Activated naive CD8-positive, alpha-beta T cell (primary cell): ENCODE results near the gene THSD8.
"Not testable (repeated sequence)": the region's sequence is repeated elsewhere in the genome, so short reads cannot be mapped to it uniquely, and the experiment has no call there.

Experiments
- H3K27ac Mint-ChIP-seq: one replicate; pipeline ENCODE4 v1.8.0; 2021; ENCODE audit warnings: mixed read lengths
- H3K27me3 Mint-ChIP-seq: one replicate; pipeline ENCODE4 v1.8.0; 2021; ENCODE audit warnings: mixed read lengths
- H3K36me3 Mint-ChIP-seq: one replicate; pipeline ENCODE4 v1.8.0; 2021; ENCODE audit warnings: mixed read lengths
- H3K4me1 Mint-ChIP-seq: one replicate; pipeline ENCODE4 v1.8.0; 2021; ENCODE audit warnings: low read depth, mixed read lengths
- H3K4me3 Mint-ChIP-seq: one replicate; pipeline ENCODE4 v1.8.0; 2021; ENCODE audit warnings: mild to moderate bottlenecking, mixed read lengths
- H3K9me3 Mint-ChIP-seq: one replicate; pipeline ENCODE4 v1.8.0; 2021; ENCODE audit warnings: low read depth, mixed read lengths

The THSD8 gene

DNA sequence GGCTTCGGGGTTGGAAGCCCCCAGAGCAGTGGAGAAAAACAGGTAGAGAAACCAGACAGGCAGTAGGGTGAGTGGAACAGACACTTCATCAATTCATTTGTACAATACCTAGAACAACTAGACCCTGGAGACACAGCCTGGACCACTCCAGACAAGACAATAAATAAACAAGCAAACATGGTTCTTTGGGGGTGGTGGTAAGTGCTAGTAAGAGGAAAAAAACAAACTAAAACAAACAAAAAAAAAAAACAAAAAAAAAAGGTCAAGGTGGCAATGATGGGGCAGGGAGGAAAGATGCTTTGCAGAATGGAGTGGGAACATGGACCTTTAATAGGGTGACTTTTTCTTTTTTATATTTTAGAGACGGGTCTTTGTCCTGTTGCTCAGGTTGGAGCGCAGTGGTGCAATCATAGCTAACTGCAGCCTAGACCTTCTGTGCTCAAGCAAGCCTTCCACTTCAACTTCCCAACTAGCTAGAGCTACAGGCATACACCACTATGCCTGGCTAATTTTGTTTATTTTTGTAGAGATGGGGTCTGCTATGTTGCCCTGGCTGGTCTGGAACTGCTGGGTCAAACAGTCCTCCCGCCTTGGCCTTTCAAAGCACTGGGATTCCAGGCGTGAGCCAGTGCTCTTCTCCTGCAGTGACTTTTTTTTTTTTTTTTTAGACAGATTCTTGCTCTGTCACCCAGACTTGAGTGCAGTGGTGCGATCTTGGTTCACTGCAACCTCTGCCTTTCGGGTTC, 7.5 kb upstream of the THSD8 start:
- H3K9me3 Mint-ChIP-seq = no peaks in the 10 kb centered on the region
- H3K27ac Mint-ChIP-seq = peak overlapping the region; percentile 93
- peak overlapping the region; percentile 86 for H3K4me3 Mint-ChIP-seq
- H3K36me3 Mint-ChIP-seq = no peaks in the 10 kb centered on the region
- H3K27me3 Mint-ChIP-seq = no peaks in the 10 kb centered on the region
- H3K4me1 Mint-ChIP-seq = peaks cover 34% of the 10 kb centered on the region

DNA sequence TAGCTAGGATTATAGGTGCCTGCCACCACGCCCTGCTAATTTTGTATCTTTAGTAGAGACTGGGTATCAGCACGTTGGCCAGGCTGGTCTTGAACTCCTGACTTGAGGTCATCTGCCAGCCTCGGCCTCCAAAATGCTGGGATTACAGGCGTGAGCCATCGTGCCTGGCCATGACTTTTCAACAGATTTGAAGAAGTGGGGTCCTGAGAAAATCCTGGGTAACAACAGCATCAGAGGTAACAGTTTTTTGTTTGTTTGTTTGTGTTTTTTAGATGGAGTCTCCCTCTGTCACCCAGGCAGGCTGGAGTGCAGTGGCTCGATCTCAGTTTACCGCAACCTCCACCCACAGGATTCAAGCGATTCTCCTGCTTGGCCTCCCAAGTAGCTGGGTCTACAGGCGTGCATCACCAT, 6.9 kb upstream of the THSD8 start:
- peak overlapping the region; percentile 93 for H3K27ac Mint-ChIP-seq

DNA sequence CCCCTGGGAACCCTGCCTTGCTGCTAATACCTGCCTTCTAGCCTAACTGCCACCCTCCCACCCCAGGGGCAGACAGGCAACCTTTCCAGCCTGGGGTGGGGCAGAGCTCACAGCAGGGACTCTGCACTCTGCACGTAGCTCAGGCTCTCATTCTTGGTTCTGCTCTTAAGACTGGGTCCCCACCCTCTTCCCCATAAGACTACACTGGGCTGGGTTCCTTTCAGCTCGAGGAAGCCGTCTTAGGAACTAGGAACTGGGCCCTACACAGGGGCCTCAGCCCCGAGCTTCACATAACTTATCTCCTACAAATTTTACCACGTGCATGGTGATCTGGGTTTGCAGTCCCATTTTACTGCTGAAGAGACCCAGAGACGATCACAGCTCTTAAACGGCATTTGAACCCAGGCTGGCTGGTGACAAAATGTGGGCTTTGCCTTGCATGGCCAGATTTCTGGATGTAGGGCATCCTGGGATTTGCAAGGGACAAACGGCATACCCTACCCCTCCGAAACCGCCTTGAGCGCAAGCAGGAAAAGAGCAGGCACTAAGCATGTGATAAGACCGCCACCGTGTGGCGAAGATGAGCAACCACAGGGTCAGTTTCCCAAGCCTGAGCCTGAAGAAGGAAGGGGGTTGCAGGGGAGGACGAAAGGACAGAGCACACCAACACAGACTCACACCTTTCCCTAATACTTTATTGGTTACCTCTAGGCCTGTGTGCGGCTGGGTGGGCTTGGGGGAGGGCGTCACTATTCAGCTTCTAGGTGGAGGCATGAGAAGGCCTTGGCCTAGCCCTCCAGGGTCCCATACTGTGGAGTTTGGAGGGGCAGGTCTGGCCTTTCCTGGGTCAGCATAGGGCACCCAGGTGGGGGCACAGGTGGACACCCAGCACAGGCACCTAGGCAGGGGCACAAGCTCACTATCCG, 5.5 kb upstream of the THSD8 start:
- Mint-ChIP-seq H3K27me3 (no peaks in the 10 kb centered on the region), H3K4me1 (peaks cover 36% of the 10 kb centered on the region), H3K4me3 (peak overlapping the region; percentile 79), H3K36me3 (no peaks in the 10 kb centered on the region), H3K9me3 (no peaks in the 10 kb centered on the region), H3K27ac (peak overlapping the region; percentile 85)

More for the DNA sequence above, 6.9 kb upstream of the THSD8 start:
- peaks cover 37% of the 10 kb centered on the region for H3K4me1 Mint-ChIP-seq
- H3K36me3 Mint-ChIP-seq = no peaks in the 10 kb centered on the region
- H3K4me3 Mint-ChIP-seq = peak overlapping the region; percentile 86
- no peaks in the 10 kb centered on the region for H3K27me3 Mint-ChIP-seq
- H3K9me3 Mint-ChIP-seq = no peaks in the 10 kb centered on the region

DNA sequence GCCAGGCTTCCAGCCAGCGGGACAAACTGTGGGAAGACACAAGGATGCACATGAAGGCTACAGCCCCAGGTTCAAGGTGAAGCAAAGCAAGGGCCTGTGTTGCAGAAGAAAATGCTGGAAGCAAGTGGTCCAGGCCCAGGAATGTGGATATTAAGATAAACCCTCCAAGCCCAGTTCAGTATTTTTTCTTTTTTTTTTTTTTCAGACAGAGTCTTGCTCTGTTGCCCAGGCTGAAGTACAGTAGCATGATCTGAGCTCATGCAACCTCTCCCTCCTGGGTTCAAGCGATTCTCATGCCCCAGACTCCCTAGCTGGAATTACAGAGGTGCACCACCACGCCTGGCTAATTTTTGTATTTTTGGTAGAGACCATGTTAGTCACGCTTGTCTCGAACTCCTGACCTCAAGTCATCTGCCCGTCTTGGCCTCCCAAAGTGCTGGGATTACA, 4.7 kb upstream of the THSD8 start:
- Mint-ChIP-seq H3K4me3 (no peak overlapping the region), H3K4me1 (peaks cover 38% of the 10 kb centered on the region), H3K36me3 (no peaks in the 10 kb centered on the region), H3K9me3 (no peaks in the 10 kb centered on the region), H3K27ac (no peak overlapping the region), H3K27me3 (no peaks in the 10 kb centered on the region)

DNA sequence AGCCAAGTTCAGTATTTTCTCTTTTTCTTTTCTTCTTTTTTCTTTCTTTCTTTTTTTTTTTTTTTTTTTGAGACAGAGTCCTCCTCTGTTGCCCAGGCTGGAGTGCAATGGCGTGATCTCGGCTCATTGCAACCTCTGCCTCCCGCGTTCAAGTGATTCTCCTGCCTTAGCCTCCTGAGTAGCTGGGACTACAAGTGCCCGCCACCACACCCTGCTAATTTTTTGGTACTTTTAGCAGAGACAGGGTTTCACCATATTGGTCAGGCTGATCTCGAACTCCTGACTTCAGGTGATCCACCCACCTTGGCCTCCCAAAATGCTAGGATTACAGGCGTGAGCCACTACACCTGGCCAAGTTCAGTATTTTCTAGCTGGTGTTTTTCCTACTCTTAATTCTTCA, 4.3 kb upstream of the THSD8 start:
- H3K4me3 Mint-ChIP-seq, H3K27ac Mint-ChIP-seq, H3K27me3 Mint-ChIP-seq, H3K36me3 Mint-ChIP-seq, H3K9me3 Mint-ChIP-seq: not testable (repeated sequence)
- H3K4me1 Mint-ChIP-seq = peaks cover 42% of the 10 kb centered on the region

DNA sequence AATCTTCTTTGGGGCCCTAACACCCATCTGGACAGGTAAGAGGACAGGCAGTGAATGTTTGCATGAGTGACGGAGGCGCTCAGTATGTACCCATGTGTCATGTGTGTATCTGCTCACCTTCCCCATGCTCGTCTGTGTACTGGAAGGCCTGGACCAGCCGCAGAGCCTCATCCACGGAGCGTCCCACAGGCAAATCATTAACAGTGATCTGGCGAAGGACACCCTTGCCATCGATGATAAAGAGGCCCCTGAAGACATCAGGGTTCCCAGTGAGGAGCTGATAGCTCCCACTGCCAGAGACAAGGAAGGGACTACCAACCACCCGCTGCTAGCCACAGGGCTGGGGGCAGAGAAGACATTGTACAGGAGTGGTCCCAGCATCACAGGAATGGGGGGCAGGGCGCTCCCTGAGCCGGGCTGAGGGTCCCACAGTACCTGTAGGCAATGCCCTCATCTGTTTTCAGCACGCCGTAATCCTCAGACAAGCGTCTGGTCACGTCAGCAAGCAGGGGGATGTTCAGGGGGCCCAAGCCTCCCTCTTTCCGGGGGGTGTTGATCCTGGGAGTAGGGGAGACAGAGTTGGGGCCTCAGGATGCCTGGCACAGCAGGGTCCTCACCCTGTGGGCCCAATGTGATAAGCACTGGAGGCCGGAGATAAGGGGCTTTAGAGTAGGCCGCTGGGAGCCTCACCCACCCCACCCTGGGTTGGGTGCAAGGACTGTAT, 2.0 kb upstream of the THSD8 start:
- Mint-ChIP-seq H3K4me3 (peak overlapping the region; percentile 88), H3K27ac (no peak overlapping the region), H3K9me3 (no peaks in the 10 kb centered on the region), H3K27me3 (no peaks in the 10 kb centered on the region), H3K36me3 (no peaks in the 10 kb centered on the region), H3K4me1 (peaks cover 36% of the 10 kb centered on the region)

DNA sequence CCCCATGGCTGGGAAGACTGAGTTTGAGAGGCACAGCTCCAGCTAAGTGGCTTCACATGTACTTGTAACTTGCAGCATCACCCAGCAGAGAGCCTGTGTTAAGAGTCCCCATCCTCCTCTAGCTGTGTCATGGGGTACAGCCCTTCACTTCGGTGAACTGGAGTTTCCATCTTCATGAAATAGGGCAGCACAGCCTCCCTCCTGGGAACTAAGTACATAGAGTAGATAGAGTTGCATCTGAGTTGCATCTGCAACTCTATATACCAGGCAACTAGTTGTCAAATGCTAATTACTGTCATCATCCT, 1.5 kb upstream of the THSD8 start:
- H3K9me3 Mint-ChIP-seq = no peaks in the 10 kb centered on the region
- H3K4me1 Mint-ChIP-seq = peaks cover 34% of the 10 kb centered on the region
- H3K27me3 Mint-ChIP-seq = no peaks in the 10 kb centered on the region
- H3K4me3 Mint-ChIP-seq = peak overlapping the region; percentile 88
- H3K27ac Mint-ChIP-seq = peak overlapping the region; percentile 75
- no peaks in the 10 kb centered on the region for H3K36me3 Mint-ChIP-seq

DNA sequence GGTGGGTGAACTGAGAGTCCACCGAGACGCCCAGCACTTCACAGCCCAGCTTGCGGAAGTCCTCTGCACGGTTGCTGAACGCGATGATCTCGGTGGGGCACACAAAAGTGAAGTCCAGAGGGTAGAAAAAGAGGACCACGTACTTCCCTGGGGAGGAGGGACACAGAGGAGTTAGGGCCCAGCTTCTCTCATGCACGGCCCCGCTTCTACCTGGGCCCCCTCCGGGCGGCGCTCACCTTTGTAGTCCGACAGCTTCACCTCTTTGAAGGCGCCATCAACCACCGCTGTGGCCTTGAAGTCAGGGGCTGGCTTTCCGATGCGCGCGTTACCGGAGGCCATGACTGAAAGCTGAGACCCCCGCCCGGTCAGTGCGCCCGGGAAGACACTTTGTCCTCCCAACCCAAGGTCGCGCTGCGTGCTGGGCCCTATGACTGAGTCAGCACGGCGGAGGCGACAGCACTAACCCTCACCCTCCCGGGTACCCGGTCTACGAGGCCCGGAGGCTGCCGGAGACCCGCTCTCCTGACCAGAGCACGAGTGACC, 875 bp upstream of the THSD8 start:
- H3K27ac Mint-ChIP-seq = peak overlapping the region; percentile 75
- H3K4me1 Mint-ChIP-seq = peaks cover 30% of the 10 kb centered on the region

DNA sequence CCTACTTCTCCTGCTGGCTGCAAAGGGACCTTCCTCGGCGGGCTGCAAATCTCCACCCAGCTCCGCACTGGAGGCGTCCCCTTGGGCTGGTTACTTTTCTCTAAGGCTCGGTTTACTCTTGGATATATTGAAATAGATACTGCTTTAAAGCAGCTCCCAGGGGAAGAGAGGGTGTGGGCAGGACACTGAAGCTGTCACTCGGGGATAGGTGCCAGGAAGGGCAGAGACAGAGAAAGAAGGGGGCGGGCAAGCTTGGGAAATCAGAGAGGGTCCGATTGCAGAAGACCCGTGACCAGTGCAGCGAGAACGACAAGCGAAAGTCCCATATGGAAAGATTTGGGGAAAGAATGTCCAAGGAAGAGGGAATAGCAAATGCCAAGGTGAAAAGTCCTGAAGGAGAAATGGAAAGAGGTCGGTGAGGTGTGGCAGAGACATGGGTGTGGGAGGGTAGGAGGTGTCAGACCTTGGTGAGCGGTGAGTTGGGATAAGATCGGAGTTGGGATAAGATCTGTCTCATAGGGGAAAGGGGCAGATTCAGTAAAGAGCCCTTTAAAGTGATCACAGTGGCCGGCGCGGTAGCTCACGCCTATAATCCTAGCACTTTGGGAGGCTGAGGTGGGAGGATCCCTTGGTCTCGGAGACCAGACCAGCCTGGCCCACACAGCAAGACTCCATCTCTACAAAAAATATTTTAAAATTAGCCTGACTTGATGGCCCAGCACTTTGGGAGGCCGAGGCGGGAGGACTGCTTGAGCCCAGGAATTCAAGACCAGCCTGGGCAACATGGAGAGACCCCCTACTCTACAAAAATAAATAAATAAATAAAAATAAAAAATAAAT, 618 bp downstream of the THSD8 start:
- Mint-ChIP-seq H3K4me1 (peaks cover 31% of the 10 kb centered on the region), H3K27me3 (no peaks in the 10 kb centered on the region), H3K36me3 (no peaks in the 10 kb centered on the region), H3K9me3 (no peaks in the 10 kb centered on the region), H3K4me3 (peak overlapping the region; percentile 88), H3K27ac (no peak overlapping the region)

More for the DNA sequence above, 875 bp upstream of the THSD8 start:
- peak overlapping the region; percentile 88 for H3K4me3 Mint-ChIP-seq
- H3K9me3 Mint-ChIP-seq = no peaks in the 10 kb centered on the region
- H3K36me3 Mint-ChIP-seq = no peaks in the 10 kb centered on the region
- no peaks in the 10 kb centered on the region for H3K27me3 Mint-ChIP-seq

DNA sequence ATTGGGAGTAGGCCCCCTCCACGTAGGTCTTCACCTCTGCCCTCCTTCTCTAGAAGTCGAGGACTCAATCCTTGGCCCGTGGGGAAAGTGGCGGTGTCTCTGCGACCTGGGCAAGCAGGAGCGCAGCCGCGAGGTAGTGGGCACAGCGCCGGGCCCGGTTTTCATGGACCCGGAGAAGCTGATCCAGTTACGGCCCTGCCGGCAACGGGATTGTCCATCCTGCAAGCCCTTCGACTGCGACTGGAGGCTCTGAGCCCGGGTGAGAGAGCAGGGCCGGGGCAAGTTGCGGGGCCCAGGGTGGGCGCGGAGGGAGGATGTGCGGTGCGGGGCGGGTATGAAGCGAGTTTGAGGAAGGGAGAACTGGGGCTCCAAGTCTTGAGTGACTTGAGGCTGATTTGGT, 2.2 kb downstream of the THSD8 start:
- Mint-ChIP-seq H3K4me3 (no peak overlapping the region), H3K36me3 (peaks cover 4% of the 10 kb centered on the region), H3K4me1 (peaks cover 35% of the 10 kb centered on the region), H3K27me3 (no peaks in the 10 kb centered on the region), H3K9me3 (no peaks in the 10 kb centered on the region), H3K27ac (no peak overlapping the region)

DNA sequence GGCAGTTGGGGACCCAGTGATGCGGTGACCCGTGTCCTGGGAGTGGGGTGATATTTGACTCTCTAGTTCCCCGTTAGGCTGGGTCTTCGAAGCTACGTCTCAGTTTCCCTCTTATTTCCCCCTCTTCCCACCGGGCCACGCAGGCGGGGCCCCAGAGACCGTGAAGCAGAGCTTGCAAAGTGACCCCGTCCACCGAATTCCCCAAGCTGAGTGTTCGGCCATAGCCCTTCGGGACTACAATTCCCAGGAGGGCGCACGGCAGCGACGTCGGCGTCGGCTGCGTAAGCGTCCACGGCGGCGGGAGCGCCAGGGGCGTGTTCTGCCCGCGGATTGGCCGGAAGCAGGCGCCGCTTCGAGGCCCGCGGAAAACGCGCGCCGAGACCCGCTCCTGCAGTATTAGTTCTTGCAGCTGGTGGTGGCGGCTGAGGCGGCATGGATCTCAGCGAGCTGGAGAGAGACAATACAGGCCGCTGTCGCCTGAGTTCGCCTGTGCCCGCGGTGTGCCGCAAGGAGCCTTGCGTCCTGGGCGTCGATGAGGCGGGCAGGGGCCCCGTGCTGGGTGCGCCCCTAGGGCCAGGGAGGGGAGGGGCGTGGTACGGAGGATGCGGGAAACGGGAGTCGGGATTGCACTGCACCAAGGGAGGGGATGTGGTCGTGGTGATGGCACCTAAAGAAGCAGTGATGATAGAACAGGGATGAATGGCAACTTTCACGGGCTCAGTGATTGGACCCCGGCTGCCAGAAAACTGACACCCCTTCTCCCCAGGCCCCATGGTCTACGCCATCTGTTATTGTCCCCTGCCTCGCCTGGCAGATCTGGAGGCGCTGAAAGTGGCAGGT, 4.6 kb downstream of the THSD8 start, which contains the start of gene RNASEH2A:
Gene RNASEH2A (plus strand): TSS at position 343 of the 840 bp plus-strand sequence. CDS start 90 bp downstream, at position 433.
- Mint-ChIP-seq H3K27ac (peak within 1 kb of the TSS; percentile 96), H3K9me3 (no peaks in the 10 kb centered on the region), H3K4me1 (peaks cover 21% of the 10 kb centered on the region), H3K36me3 (peaks cover 4% of the 10 kb centered on the region), H3K27me3 (no peaks in the 10 kb centered on the region), H3K4me3 (peak within 1 kb of the TSS; percentile 95)

DNA sequence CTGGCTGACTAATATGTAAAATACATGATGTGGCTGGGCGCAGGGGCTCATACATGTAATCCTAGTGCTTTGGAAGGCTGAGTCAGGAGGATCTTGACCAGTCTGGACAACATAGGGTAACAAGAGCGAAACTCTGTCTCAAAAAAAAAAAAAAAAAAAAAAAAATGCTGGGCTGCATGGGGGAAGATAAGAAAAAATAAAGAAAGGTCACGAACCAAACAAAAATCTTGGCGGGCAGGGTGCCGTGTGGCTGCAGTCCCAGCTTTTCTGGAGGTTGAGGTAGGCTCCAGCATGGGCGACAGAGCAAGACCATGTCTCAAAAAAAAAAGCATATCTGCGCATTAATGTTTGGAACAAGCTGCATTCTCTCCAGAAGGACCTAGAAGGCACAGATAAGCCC, 13.2 kb downstream of the THSD8 start:
- Mint-ChIP-seq H3K27me3 (no peaks in the 10 kb centered on the region), H3K4me3 (no peak overlapping the region), H3K4me1 (no peaks in the 10 kb centered on the region), H3K27ac (no peak overlapping the region), H3K9me3 (no peaks in the 10 kb centered on the region), H3K36me3 (peaks cover 4% of the 10 kb centered on the region)

DNA sequence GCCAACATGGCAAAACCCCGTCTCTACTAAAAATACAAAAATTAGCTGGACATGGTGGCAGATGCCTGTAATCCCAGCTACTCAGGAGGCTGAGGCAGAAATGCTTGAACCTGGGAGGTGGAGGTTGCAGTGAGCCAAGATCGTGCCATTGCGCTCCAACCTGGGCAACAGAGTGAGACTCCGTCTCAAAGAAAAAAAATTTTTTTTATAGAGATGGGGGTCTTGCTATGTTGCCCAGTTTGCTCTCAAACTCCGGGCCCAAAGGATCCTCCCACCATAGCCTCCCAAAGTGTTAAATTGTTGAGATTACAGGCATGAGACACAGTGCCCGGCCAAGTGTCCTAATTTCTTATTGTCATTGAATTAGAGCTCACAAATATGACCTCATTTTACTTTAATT, 15.3 kb downstream of the THSD8 start:
- H3K4me3 Mint-ChIP-seq, H3K36me3 Mint-ChIP-seq, H3K27me3 Mint-ChIP-seq, H3K27ac Mint-ChIP-seq, H3K4me1 Mint-ChIP-seq, H3K9me3 Mint-ChIP-seq: not testable (repeated sequence)
